ENCODE data around the gene SPSB1.
"Not testable (repeated sequence)": the region's sequence is repeated elsewhere in the genome, so short reads cannot be mapped to it uniquely, and the experiment has no call there.

Gene SPSB1

GRCh38 chr1:9296850-9297249, 4.2 kb downstream of the SPSB1 start:
- no peak for DNase-seq (ENCODE audit: low read depth, low spot score)
- H3K4me3 ChIP-seq (ENCODE audit: low read depth, low read length), result no peak overlapping the region
- no peak for TF ChIP-seq CTCF (IDR thresholded peaks at IDR 0.05; ENCODE audit: low read depth, low read length)
- in situ Hi-C loops (cut with HindIII; ENCODE audit: low sequenced_read_pairs), result no loop called here

GRCh38 chr1:9297831-9298230, 5.1 kb downstream of the SPSB1 start:
- TF ChIP-seq CTCF (IDR thresholded peaks at IDR 0.05; ENCODE audit: low read depth, low read length), result no peak
- no peak overlapping the region for H3K4me3 ChIP-seq (ENCODE audit: low read depth, low read length)
- in situ Hi-C loops (cut with HindIII; ENCODE audit: low sequenced_read_pairs), result no loop called here
- no peak for DNase-seq (ENCODE audit: low read depth, low spot score)

- no peak overlapping the region for H3K4me3 ChIP-seq (ENCODE audit: low read depth, low read length)
- in situ Hi-C loops (cut with HindIII; ENCODE audit: low sequenced_read_pairs), result no loop called here
- no peak for TF ChIP-seq CTCF (IDR thresholded peaks at IDR 0.05; ENCODE audit: low read depth, low read length)
- no peak for DNase-seq (ENCODE audit: low read depth, low spot score)
Observed at GRCh38 chr1:9298282-9298681, 5.6 kb downstream of the SPSB1 start.

GRCh38 chr1:9299571-9300541, 7.2 kb downstream of the SPSB1 start:
- H3K4me3 ChIP-seq (ENCODE audit: low read depth, low read length); in situ Hi-C loops (cut with HindIII; ENCODE audit: low sequenced_read_pairs): not testable (repeated sequence)
- DNase-seq (ENCODE audit: low read depth, low spot score), result peak; percentile 28

GRCh38 chr1:9300573-9300972, 7.9 kb downstream of the SPSB1 start:
- no peak overlapping the region for H3K4me3 ChIP-seq (ENCODE audit: low read depth, low read length)
- in situ Hi-C loops (cut with HindIII; ENCODE audit: low sequenced_read_pairs), result no loop called here
- DNase-seq (ENCODE audit: low read depth, low spot score), result no peak
- TF ChIP-seq CTCF (IDR thresholded peaks at IDR 0.05; ENCODE audit: low read depth, low read length), result no peak

GRCh38 chr1:9302745-9303524, 10.2 kb downstream of the SPSB1 start:
- no peak for TF ChIP-seq CTCF (IDR thresholded peaks at IDR 0.05; ENCODE audit: low read depth, low read length)
- no peak overlapping the region for H3K4me3 ChIP-seq (ENCODE audit: low read depth, low read length)
- peak; percentile 94 for DNase-seq (ENCODE audit: low read depth, low spot score)
- in situ Hi-C loops (cut with HindIII; ENCODE audit: low sequenced_read_pairs), result no loop called here

- H3K4me3 ChIP-seq (ENCODE audit: low read depth, low read length), result no peak overlapping the region
- in situ Hi-C loops (cut with HindIII; ENCODE audit: low sequenced_read_pairs), result no loop called here
- TF ChIP-seq CTCF (IDR thresholded peaks at IDR 0.05; ENCODE audit: low read depth, low read length), result no peak
- no peak for DNase-seq (ENCODE audit: low read depth, low spot score)
Observed at GRCh38 chr1:9303916-9304315, 11.2 kb downstream of the SPSB1 start.
